Neural progenitor cell (in vitro differentiated cells): ENCODE results near the gene ILKAP. TPM values are rescaled to one million over a fixed set of nuclear protein-coding genes. Genes with fewer than 3 reads are reported as not detected.

Source experiments
- DNase-seq: peaks from one replicate; pipeline ENCODE4 v3.0.0-alpha.2; 2016; ENCODE audit warnings: low spot score
- H2AFZ ChIP-seq: fragments of 200-600 bp; sonication (generic); replicated peaks from 2 replicates; pipeline ENCODE4 v1.6.1; 2016; ENCODE audit warnings: antibody characterized with exemption
- H3F3A ChIP-seq: fragments of 200-600 bp; sonication (generic); 2 replicates; pipeline ENCODE4 v1.6.1; 2016; ENCODE audit warnings: antibody characterized with exemption, low read depth
- H3K27ac ChIP-seq: fragments of 200-600 bp; sonication (generic); 2 replicates; pipeline ENCODE4 v1.5.1; 2016; ENCODE audit warnings: mild to moderate bottlenecking
- H3K27me3 ChIP-seq: fragments of 200-600 bp; sonication (generic); 2 replicates; pipeline ENCODE4 v1.6.1; 2016; ENCODE audit warnings: mild to moderate bottlenecking, moderate library complexity
- H3K36me3 ChIP-seq: fragments of 200-600 bp; sonication (generic); 2 replicates; pipeline ENCODE4 v1.5.1; 2016
- H3K4me1 ChIP-seq: fragments of 200-600 bp; sonication (generic); 2 replicates; pipeline ENCODE4 v1.6.1; 2016; ENCODE audit warnings: mixed run types
- H3K4me2 ChIP-seq: fragments of 200-600 bp; sonication (generic); 2 replicates; pipeline ENCODE4 v1.6.1; 2016
- H3K4me3 ChIP-seq: fragments of 200-600 bp; sonication (generic); 2 replicates; pipeline ENCODE4 v1.5.1; 2016
- H3K79me2 ChIP-seq: fragments of 200-600 bp; sonication (generic); 2 replicates; pipeline ENCODE4 v1.6.1; 2016; ENCODE audit warnings: low read depth
- H3K9ac ChIP-seq: fragments of 200-600 bp; sonication (generic); 2 replicates; pipeline ENCODE4 v1.6.1; 2016
- H3K9me3 ChIP-seq: fragments of 200-600 bp; sonication (generic); 2 replicates; pipeline ENCODE4 v1.5.1; 2016; ENCODE audit warnings: low read depth
- H4K20me1 ChIP-seq: fragments of 200-600 bp; sonication (generic); 2 replicates; pipeline ENCODE4 v1.6.1; 2016; ENCODE audit warnings: low read depth
- H3K27ac Mint-ChIP-seq: 3 replicates; pipeline ENCODE4 v1.8.0; 2021; ENCODE audit warnings: mixed read lengths
- H3K27me3 Mint-ChIP-seq: 2 replicates; pipeline ENCODE4 v1.8.0; 2022; ENCODE audit warnings: low read depth, mild to moderate bottlenecking, inconsistent platforms, moderate library complexity, mixed read lengths; ENCODE audit not compliant: insufficient read depth
- H3K36me3 Mint-ChIP-seq: 3 replicates; pipeline ENCODE4 v1.8.0; 2021; ENCODE audit warnings: mixed read lengths
- H3K4me1 Mint-ChIP-seq: 3 replicates; pipeline ENCODE4 v1.8.0; 2021; ENCODE audit warnings: mixed read lengths
- H3K4me3 Mint-ChIP-seq: 3 replicates; pipeline ENCODE4 v1.8.0; 2021; ENCODE audit warnings: mild to moderate bottlenecking, moderate library complexity, mixed read lengths
- H3K9me3 Mint-ChIP-seq: 3 replicates; pipeline ENCODE4 v1.8.0; 2020; ENCODE audit warnings: mixed read lengths
- EZH2 ChIP-seq: fragments of 200-600 bp; sonication (generic); IDR thresholded peaks from 2 replicates; pipeline ENCODE4 v1.6.1; 2017; ENCODE audit warnings: antibody characterized with exemption, mild to moderate bottlenecking, moderate library complexity
- EZH2phosphoT487 ChIP-seq: fragments of 200-600 bp; sonication (generic); IDR thresholded peaks from 2 replicates; pipeline ENCODE4 v1.6.1; 2017; ENCODE audit warnings: antibody characterized with exemption
- total RNA-seq: library from RNA; depleted of rRNA; stranded (reverse); fragments of >200 nt; gene quantifications from 2 replicates; pipeline ENCODE4 v1.2.3, GENCODE V29; 2015; ENCODE audit warnings: low replicate concordance
- TF ChIP-seq, protein P1 (sequence below): fragments of 200-600 bp; sonication (generic); IDR thresholded peaks from 2 replicates; pipeline ENCODE4 v1.5.1; 2017; ENCODE audit warnings: antibody characterized with exemption, mild to moderate bottlenecking

Gene ILKAP
- total RNA-seq, 1 donor from 2014 or later: 19.0 TPM

DNA sequence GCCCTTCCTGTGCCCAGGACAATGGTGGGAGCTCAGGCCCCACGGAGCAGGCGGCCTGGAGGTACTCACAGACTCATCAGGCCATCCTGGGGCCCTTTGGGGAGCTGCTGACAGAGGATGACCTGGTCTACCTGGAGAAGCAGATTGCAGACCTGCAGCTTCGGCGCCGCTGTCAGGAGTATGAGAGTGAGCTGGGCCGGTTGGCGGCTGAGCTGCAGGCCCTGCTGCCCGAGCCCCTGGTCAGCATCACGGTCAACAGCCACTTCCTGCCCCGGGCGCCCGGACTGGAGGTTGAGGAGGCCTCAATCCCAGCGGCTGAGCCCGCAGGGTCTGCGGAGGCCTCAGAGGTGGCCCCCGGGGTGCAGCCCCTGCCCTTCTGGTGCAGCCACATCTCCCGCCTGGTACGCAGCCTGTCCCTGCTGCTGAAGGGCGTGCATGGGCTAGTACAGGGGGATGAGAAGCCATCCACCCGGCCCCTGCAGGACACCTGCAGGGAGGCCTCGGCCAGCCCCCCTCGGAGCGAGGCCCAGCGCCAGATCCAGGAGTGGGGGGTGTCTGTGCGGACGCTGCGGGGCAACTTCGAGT, 73.3 kb downstream of the ILKAP start:
- Histone ChIP-seq H2AFZ (no peak overlapping the region), H3K4me2 (no peak overlapping the region), H3K36me3 (no peaks in the 10 kb centered on the region), H3K79me2 (no peaks in the 10 kb centered on the region), H4K20me1 (no peaks in the 10 kb centered on the region), H3K9me3 (no peaks in the 10 kb centered on the region), H3K4me1 (no peaks in the 10 kb centered on the region), H3K27me3 (no peaks in the 10 kb centered on the region), H3K27ac (no peak overlapping the region), H3K9ac (no peak overlapping the region), H3F3A (peaks cover 9% of the 10 kb centered on the region), H3K4me3 (no peak overlapping the region)
- TF ChIP-seq EZH2: no peak
- TF ChIP-seq EZH2phosphoT487: no peak
- DNase-seq: no peak
- H3K4me1 Mint-ChIP-seq: no peaks in the 10 kb centered on the region
- no peaks in the 10 kb centered on the region for H3K27me3 Mint-ChIP-seq
- peak overlapping the region; percentile 19 for H3K27ac Mint-ChIP-seq
- no peaks in the 10 kb centered on the region for H3K9me3 Mint-ChIP-seq
- H3K36me3 Mint-ChIP-seq: no peaks in the 10 kb centered on the region
- H3K4me3 Mint-ChIP-seq: no peak overlapping the region

DNA sequence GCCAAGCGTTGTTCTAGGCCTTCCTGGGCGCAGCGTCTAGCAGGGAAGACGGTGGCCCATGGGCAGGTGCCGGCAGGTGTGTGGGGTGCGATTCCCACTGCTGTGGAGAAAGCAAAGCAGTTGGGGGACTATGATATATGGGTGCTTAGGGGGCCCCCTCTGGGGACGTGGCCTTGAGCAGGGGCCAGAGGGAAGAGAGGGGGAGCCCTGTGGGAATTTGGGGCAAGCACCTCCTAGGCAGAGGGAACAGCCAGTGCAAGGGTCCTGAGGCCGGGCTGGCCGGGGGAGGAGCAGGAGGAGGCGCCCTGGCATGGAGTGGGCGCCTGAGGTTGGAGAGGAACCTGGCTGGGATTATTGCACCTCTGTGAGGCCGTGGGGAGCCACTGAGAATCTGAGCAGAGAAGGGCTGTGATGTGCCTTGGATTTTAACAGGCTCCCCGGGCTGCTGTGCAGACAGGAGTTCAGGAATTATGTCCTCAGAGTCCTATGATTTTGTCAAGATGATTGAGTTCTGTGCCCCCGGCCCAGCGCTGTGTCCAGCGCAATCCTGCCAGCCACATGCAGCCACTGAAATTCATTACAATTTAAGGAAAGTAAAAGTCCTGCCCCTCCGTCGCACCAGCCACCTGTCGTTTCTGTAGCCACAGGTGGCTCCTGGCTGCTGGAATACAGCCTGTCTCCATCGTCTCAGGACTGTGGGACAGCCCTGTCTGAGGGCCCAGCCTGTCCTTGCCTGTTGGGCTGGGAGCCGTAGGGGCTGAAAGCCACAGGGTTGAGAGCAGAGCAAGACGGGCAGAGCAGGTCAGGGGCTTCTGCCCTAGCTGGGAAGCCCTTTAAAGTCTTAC, 74.1 kb downstream of the ILKAP start:
- no peaks in the 10 kb centered on the region for H3K36me3 Mint-ChIP-seq
- no peak for TF ChIP-seq EZH2phosphoT487
- Histone ChIP-seq H3K4me3 (no peak overlapping the region), H3K27ac (no peak overlapping the region), H3F3A (peaks cover 9% of the 10 kb centered on the region), H3K4me1 (no peaks in the 10 kb centered on the region), H2AFZ (no peak overlapping the region), H3K9me3 (no peaks in the 10 kb centered on the region), H3K4me2 (no peak overlapping the region), H3K27me3 (no peaks in the 10 kb centered on the region), H4K20me1 (no peaks in the 10 kb centered on the region), H3K36me3 (no peaks in the 10 kb centered on the region), H3K9ac (no peak overlapping the region), H3K79me2 (no peaks in the 10 kb centered on the region)
- H3K4me1 Mint-ChIP-seq: no peaks in the 10 kb centered on the region
- no peaks in the 10 kb centered on the region for H3K27me3 Mint-ChIP-seq
- H3K4me3 Mint-ChIP-seq: no peak overlapping the region
- H3K27ac Mint-ChIP-seq: peak overlapping the region; percentile 36
- no peaks in the 10 kb centered on the region for H3K9me3 Mint-ChIP-seq
- no peak for DNase-seq

DNA sequence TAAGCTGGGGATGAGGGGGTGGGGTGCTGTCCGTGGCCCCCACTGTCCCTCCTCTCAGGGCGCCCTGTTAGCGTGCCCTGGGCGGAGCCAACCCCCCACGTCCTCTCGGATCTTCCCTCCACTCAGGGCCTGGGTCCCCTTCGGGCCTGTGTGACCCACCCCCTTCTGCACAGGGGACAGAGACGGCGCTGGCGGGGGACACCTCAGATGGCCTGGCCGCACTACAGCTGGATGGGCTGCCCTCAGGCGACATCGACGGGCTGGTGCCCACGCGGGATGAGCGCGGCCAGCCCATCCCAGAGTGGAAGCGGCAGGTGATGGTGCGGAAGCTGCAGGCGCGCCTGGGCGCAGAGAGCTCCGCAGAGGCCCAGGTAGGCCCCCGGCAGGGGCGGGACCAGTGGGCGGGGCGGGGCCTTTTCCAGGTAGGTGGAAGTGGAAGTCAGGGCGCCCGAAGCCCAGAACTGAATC, 74.9 kb downstream of the ILKAP start:
- no peaks in the 10 kb centered on the region for H3K36me3 Mint-ChIP-seq
- H3K27me3 Mint-ChIP-seq: no peaks in the 10 kb centered on the region
- H3K4me1 Mint-ChIP-seq: no peaks in the 10 kb centered on the region
- H3K27ac Mint-ChIP-seq: no peak overlapping the region
- Histone ChIP-seq H3K79me2 (no peaks in the 10 kb centered on the region), H3K4me1 (no peaks in the 10 kb centered on the region), H3K4me2 (no peak overlapping the region), H3K4me3 (no peak overlapping the region), H3K9ac (no peak overlapping the region), H3F3A (peaks cover 9% of the 10 kb centered on the region), H3K36me3 (no peaks in the 10 kb centered on the region), H3K27me3 (no peaks in the 10 kb centered on the region), H3K9me3 (no peaks in the 10 kb centered on the region), H3K27ac (no peak overlapping the region), H2AFZ (no peak overlapping the region), H4K20me1 (no peaks in the 10 kb centered on the region)
- DNase-seq: no peak
- TF ChIP-seq, protein P1, sequence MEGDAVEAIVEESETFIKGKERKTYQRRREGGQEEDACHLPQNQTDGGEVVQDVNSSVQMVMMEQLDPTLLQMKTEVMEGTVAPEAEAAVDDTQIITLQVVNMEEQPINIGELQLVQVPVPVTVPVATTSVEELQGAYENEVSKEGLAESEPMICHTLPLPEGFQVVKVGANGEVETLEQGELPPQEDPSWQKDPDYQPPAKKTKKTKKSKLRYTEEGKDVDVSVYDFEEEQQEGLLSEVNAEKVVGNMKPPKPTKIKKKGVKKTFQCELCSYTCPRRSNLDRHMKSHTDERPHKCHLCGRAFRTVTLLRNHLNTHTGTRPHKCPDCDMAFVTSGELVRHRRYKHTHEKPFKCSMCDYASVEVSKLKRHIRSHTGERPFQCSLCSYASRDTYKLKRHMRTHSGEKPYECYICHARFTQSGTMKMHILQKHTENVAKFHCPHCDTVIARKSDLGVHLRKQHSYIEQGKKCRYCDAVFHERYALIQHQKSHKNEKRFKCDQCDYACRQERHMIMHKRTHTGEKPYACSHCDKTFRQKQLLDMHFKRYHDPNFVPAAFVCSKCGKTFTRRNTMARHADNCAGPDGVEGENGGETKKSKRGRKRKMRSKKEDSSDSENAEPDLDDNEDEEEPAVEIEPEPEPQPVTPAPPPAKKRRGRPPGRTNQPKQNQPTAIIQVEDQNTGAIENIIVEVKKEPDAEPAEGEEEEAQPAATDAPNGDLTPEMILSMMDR: no peak
- TF ChIP-seq EZH2 (no peak), EZH2phosphoT487 (no peak)
- H3K4me3 Mint-ChIP-seq: no peak overlapping the region
- no peaks in the 10 kb centered on the region for H3K9me3 Mint-ChIP-seq

DNA sequence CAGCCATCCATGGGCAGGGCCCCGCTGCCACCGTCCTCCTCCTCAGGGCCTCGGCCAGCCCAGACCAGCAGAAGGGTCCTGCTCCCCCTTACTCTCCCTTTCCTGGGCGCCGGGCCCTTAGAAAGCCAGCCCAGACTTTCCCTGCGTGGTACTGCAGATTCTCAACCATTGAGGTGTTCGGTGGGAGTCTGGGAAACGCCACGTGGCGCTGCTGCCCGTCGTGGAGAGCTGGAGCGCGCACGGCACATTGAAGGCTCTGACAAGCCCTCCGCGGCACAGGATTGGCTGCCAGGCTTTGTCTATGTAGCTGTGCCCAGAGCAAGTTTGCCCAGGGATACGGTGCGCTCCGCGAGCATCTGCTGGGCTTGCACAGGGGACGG, 75.4 kb downstream of the ILKAP start:
- no peaks in the 10 kb centered on the region for H4K20me1 ChIP-seq
- H3K9me3 ChIP-seq: no peaks in the 10 kb centered on the region
- H3F3A ChIP-seq: peaks cover 9% of the 10 kb centered on the region
- H3K27ac ChIP-seq: no peak overlapping the region
- H3K4me2 ChIP-seq: no peak overlapping the region
- H3K27me3 Mint-ChIP-seq: no peaks in the 10 kb centered on the region
- H3K79me2 ChIP-seq: no peaks in the 10 kb centered on the region
- TF ChIP-seq EZH2: no peak
- H3K36me3 ChIP-seq: no peaks in the 10 kb centered on the region
- H3K9ac ChIP-seq: no peak overlapping the region
- no peak for DNase-seq
- H3K4me1 ChIP-seq: no peaks in the 10 kb centered on the region
- H3K27ac Mint-ChIP-seq: no peak overlapping the region
- H3K4me3 ChIP-seq: no peak overlapping the region
- H3K36me3 Mint-ChIP-seq: no peaks in the 10 kb centered on the region
- no peaks in the 10 kb centered on the region for H3K4me1 Mint-ChIP-seq
- no peaks in the 10 kb centered on the region for H3K9me3 Mint-ChIP-seq
- H3K27me3 ChIP-seq: no peaks in the 10 kb centered on the region
- H2AFZ ChIP-seq: no peak overlapping the region
- H3K4me3 Mint-ChIP-seq: no peak overlapping the region
